ENCODE data around the gene PLIN4.

The PLIN4 gene

DNA sequence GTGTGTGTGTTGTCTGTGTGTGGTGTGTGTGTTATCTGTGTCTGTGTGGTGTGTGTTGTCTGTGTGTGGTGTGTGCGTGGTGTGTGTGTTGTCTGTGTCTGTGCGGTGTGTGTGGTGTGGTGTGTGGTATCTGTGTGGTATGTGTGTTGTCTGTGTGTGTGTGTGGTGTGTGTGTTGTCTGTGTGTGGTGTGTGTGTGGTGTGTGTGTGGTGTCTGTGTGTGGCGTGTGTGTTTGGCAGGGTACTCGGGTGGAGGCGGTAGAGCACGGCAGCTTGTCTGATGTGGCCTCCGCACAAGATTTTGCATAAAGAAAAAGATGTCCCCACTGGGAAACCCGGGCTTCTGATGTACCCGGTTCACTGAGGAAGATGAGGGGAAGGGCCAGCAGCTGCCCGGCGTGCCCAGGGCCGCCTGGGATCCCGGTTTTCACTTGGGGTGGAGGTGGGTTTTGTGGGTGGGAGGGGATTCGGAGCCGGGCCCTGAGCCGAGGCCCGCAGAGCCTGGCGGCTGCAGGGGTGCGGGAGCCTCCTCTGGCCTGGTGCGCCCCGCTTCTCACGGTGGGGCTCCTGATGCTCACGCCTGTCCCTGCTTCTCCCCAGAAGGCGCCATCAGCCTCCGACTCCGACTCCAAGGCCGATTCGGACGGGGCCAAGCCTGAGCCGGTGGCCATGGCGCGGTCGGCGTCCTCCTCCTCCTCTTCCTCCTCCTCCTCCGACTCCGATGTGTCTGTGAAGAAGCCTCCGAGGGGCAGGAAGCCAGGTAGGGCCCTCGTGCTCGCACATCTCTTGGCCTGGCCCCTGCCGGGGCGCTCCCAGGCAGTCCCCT lies 25.0 kb downstream of the PLIN4 start:
- DNase-seq (ENCODE audit: low read depth in 1 of 2, low spot score in 1 of 2): no peak

DNA sequence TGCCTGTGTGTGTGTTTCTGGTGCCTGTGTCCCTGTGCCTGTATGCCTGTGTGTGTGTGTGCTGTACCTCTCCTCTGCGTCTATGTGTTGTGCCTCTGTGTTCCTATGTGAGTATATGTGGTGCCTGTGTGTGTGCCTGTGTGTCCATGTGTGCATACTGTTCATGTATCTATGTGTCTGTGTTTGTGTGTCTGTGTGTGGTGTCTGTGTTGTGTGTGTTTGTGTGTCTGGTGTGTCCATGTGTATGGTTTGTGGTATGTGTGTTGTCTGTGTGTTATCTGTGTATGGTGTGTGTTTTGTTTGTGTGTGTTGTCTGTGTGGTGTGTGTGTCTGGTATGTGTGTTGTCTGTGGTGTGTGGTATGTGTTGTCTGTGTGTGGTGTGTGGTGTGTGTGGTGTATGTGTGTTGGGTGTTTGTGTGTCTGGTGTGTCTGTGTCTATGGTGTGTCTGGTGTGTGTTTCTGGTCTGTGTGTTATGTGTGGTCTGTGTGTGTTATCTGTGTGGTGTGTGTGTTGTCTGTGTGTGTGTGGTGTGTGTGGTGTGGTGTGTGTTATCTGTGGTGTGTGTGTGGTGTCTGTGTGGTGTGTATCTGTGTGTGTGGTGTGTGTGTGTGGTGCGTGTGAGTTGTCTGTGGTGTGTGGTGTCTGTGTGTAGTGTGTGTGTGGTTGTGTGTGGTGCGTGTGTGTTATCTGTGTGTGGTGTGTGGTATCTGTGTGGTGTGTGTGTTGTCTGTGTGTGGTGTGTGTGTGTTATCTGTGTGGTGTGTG lies 25.8 kb downstream of the PLIN4 start:
- no peak for DNase-seq (ENCODE audit: low read depth in 1 of 2, low spot score in 1 of 2)

DNA sequence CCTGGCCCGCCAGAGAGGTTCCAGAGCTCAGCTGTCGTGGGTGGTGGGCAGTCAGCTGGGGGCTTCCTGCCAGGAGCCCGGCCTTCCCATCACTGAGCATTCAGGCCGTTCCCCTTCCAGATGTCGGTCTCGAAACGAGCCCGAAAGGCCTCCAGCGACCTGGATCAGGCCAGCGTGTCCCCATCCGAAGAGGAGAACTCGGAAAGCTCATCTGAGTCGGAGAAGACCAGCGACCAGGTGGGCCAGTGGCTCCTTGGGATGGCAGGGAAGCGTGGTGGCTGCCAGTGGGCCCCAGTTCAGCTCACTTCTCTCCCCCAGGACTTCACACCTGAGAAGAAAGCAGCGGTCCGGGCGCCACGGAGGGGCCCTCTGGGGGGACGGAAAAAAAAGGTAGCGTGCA lies 26.8 kb downstream of the PLIN4 start:
- no peak for DNase-seq (ENCODE audit: low read depth in 1 of 2, low spot score in 1 of 2)

- no peak for DNase-seq (ENCODE audit: low read depth in 1 of 2, low spot score in 1 of 2)
Observed at GRCh38 chr19:4488496-4488895, 29.8 kb downstream of the PLIN4 start.

- no peak for DNase-seq (ENCODE audit: low read depth in 1 of 2, low spot score in 1 of 2)
Observed at GRCh38 chr19:4487572-4487971, 30.7 kb downstream of the PLIN4 start.

DNA sequence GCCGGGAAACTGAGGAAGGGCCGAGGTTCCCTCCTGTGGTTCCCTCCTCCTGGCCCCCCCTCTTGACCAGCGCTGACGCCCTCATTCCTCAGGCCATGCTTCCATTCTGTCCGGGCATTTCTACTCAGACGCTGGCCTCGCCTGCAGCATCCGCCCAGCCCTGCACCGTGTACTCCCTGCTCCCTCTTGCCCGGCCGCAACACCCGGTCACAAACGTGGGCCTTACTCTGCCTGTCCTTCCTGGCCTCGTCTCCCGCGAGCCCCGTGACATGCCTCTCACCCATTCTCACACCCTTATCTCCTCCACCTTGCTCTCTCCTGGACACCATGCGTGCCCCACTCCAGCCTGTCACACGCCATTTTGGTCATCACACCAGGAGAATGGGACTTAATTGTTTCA lies 34.9 kb downstream of the PLIN4 start:
- DNase-seq (ENCODE audit: low read depth in 1 of 2, low spot score in 1 of 2): no peak

DNA sequence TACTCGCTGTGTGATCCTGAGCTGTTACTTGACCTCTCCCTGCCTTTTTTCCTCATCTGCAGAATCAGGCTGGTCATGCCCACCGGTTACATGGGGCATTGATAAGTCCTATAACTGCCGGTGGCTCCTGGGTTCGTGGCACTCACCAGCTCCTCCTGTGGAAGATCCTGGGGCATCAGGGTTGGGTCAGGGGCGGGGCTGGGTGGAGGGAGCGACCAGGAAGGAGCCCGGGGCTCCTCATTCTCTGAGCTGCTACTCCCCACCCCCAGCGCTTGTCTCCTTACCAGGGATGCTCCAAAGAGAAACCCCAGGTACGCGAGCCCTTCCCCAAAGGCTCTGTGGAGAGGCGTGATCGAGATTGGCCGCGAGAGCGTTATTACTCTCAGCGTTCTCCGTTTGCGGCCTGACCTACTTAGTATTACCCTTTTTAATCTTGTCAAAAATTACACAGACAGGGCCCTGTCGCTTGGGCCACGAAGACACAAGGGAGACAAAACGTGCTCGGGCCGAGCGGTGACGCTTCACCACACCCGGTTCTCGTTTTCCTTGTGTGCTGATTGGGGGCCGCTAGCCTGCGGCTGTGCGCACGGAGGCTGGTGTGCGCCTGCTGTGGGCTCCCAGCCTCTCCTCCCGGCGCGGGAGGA lies 35.4 kb downstream of the PLIN4 start:
- DNase-seq (ENCODE audit: low read depth in 1 of 2, low spot score in 1 of 2): no peak

DNA sequence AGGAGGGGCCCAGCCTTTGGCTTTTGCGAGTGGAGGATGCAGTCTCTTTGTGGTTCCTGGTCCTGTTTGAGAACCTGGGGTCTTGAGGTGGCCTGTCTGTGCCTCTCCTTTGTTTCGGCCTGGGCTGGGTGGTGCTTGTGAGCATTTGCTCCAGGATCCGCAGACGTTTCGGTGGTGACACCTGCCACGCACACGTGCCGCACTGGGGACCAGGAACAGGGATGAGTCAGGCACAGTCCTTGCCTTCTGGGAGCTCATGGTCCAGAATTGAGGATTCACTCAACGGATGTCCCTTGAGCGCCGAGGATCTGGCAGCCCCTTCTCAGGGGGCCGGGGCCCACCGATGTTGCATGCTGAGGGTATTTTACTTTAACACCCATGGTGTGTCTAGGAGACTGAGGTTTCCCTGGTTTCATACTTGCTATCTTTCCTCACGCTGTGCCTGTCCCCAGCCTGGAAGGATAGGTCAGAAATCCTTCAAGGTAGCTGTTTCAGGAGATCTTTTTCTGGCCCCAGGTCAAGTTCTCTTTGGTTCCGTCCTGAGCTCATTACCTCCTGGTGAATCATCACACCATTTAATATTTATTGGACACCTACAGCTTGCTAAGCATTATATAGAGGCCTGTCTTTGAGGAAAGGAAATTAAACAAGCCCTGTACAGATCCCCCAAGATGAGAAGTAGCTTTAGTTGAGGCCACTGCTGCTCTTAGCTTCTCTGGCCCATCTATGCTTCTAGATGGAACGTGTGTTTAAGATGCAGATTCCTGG lies 41.1 kb downstream of the PLIN4 start:
- DNase-seq (ENCODE audit: low read depth in 1 of 2, low spot score in 1 of 2): no peak

- no peak for DNase-seq (ENCODE audit: low read depth in 1 of 2, low spot score in 1 of 2)
Observed at GRCh38 chr19:4474514-4475022, 43.7 kb downstream of the PLIN4 start.

DNA sequence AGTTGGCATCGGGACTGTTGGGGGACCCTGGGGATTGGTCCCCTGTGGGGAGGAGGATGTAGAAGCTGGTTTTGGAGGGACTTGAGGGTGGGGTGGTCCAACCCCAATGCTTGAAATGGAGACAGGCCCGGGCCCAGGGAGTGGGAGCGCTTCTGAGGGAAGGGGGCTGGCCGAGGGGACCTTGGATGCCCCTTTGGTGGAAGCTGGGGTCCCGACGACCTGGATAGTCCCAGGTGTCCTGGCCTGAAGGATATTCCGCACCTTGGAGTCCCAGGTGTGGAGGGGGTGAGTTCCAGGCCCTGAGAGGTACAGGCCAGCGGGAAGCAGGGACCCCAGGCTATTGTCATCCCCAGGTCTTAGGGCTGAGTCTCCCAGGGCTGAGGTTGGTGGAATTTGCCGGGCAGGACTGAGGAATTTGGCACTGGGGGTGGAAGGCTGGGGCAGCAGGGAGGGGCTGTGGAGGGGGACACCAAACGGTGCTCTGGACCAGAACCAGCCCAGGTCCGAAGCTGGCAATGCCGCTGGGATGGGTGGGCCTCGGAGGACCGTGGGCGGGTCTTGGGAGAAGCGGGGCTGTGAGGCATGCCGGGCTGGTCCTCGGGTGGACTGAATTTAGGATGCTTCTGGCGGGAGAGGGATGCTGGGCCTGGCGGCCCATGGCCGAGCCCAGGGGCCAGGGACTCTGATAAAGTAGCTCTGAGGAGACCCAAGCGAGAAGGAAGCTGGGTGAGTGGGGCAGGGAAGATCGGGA lies 44.3 kb downstream of the PLIN4 start:
- no peak for DNase-seq (ENCODE audit: low read depth in 1 of 2, low spot score in 1 of 2)

DNA sequence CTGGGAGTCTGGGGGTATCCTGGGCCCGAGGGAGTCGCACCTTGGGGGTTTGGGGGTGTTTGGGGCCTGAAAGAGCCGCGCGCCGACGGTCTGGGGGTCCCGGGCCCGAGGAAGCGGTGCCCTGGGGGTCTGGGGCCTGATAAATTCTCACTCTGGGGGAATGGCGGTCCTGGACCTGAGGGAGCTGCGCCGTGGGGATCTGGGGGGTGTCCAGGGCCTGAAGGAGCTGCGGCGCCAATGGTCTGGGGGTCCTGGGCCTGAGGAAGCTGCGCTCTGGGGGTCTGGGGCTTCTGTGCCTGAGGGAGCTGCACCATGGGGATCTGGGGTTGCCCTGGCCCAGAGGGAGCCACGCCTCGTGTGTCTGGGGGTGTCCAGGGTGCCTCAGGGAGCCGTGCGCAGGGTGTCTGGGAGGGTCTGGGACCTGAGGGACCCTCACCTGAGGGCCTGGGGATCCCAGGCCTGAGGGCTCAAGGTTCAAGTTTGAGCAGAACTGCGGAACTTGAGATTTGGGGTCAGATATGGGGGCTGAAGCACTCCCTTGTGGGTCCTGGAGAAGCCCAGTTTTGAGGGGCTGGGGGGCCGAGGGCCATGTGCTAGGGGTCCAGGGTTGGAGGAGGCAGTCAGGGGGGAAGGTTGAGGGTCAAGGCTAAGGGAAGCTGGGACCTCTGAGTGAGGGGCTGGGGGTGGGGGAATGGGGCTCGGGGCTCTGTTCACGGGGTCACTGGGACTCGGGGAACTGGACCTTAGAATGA lies 45.1 kb downstream of the PLIN4 start:
- no peak for DNase-seq (ENCODE audit: low read depth in 1 of 2, low spot score in 1 of 2)

DNA sequence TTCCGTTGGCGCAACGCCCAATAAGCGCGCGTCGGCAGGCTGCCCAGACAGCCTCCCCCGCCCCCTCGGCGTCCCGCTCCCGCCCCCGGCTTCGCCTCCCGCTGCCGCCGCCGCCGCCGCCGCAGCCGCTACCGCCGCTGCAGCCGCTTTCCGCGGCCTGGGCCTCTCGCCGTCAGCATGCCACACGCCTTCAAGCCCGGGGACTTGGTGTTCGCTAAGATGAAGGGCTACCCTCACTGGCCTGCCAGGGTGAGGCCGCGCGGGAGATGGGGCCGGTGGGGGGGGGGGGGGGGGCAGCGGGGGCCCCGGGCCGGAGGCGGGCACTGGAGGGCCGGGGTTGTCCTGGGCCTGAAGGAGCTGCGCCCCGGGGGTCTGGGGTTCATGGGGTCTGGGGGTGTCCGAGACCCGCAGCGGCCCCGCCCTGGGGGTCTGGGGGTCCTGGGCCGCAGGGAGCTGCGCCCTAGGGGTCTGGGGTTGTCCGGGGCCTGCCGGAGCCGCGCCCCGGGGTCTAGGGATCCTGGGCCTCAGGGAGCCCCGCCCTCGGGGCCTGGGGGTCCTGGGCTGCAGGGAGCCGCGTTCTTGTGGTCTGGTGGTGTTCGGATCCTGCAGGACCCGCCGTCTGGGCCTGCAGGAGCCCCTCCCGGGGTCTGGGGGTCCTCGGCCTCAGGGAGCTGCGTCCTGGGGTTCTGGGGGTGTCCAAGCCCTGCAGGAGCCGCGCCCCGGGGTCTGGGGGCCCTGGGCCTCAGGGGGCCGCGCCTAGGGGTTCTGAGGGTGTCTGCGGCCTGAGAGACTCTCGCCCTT lies 45.9 kb downstream of the PLIN4 start, which contains the start of gene HDGFL2:
HDGFL2 (plus strand) TSS at position 124 of the 801 bp plus-strand sequence; CDS start at position 178, 54 bp downstream.
- no peak for DNase-seq (ENCODE audit: low read depth in 1 of 2, low spot score in 1 of 2)

DNA sequence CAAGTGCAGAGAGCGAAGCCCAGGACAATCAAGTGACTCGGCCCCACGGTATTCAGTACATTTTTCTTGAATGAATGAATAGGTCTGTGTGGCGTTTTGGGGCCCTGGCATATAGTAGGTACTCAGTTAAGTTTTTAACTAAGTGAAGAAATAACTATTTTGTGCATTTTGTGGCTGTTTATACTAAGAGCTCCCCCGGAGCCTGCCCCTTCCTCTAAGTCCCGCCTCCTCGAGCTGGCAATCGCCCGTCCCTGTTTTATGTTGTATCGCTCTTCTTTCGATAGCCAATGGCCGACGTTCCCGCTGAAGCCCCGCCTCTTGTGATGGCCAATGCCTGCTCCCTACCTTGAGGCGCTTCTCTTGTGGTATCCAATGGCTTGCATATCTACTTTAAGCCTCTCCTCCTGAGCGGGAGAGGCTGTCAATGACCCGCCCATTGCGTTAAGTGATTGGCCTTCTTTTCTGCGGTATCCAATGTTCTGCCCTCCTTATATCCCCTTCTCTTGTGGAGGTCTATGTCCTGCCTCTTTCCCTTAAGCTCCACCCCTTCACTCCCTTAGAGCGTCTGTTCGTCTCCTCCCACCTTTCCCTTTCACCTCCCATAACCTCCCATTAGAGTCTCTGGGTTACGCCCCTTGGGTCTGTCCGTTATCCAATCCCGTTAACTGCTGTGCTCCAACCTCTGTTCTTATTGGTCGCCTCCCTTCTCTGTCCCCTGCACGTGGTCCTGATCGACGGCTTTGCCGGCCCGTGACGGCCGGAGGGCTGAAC lies 46.7 kb downstream of the PLIN4 start:
- peak; percentile 92 to 95 for DNase-seq (ENCODE audit: low read depth in 1 of 2, low spot score in 1 of 2)

GRCh38 chr19:4467835-4468234 lies 50.5 kb downstream of the PLIN4 start:
- no peak for DNase-seq (ENCODE audit: low read depth in 1 of 2, low spot score in 1 of 2)

DNA sequence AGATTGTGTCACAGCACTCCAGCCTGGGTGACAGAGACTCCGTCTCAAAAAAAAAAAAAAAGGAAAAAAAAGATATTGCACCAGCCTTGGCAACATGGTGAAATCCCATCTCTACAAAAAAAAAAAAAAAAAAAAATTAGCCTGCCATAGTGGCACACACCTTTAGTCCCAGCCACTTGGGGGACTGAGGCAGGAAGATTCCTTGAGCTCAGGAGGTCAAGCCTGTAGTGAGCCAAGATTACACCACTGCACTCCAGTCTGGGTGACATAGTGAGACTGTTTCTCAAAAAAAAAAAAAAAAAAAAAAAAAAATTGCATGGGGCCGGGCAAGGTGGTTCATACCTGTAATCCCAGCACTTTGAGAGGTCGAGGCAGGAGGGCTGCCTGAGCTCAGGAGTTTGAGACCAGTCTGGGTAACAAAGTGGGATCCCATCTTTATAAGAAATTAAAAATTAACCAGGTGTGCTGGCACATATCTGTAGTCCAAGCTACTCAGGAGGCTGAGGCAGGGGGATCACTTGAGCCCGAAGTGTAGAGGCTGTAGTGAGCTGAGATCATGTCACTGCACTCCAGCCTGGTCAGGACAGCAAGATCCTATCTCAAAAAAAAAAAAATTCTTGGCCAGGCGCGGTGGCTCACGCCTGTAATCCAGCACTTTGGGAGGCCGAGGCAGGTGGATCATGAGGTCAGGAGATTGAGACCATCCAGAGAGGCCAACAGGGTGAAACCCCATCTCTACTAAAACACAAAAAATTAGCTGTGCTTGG lies 53.3 kb downstream of the PLIN4 start:
- no peak for DNase-seq (ENCODE audit: low read depth in 1 of 2, low spot score in 1 of 2)

- peak; percentile 96 for DNase-seq (ENCODE audit: low read depth in 1 of 2, low spot score in 1 of 2)
Observed at GRCh38 chr19:4457654-4458395, 60.5 kb downstream of the PLIN4 start, which contains the start of gene UBXN6. TSS of gene UBXN6 (minus strand) at chr19:4457794. CDS start at chr19:4457697, 97 bp downstream.

All from activated T-helper 1 cell treated with anti-CD3 and anti-CD28 coated beads, Interleukin-2, amount 50 U/mL, for 16 hours (primary cell).